OCI-LY3 (cell line): ENCODE measurements around the gene REEP1.

Source experiments
- EZH2phosphoT487 ChIP-seq: fragments of 200-600 bp; shearing (Covaris generic); IDR thresholded peaks from 2 replicates; pipeline ENCODE4 v1.6.1; 2018; ENCODE audit warnings: antibody characterized with exemption, mixed run types, low read depth
- TF ChIP-seq, protein P1 (sequence below): fragments of 200-600, 300-600 bp; sonication (generic); IDR thresholded peaks from 2 replicates; pipeline ENCODE4 v1.5.1; 2014; ENCODE audit warnings: antibody characterized with exemption, low read length, low read depth

GRCh38 chr2:86307431-86307830 lies 30.0 kb downstream of the REEP1 start:
- TF ChIP-seq, protein P1, sequence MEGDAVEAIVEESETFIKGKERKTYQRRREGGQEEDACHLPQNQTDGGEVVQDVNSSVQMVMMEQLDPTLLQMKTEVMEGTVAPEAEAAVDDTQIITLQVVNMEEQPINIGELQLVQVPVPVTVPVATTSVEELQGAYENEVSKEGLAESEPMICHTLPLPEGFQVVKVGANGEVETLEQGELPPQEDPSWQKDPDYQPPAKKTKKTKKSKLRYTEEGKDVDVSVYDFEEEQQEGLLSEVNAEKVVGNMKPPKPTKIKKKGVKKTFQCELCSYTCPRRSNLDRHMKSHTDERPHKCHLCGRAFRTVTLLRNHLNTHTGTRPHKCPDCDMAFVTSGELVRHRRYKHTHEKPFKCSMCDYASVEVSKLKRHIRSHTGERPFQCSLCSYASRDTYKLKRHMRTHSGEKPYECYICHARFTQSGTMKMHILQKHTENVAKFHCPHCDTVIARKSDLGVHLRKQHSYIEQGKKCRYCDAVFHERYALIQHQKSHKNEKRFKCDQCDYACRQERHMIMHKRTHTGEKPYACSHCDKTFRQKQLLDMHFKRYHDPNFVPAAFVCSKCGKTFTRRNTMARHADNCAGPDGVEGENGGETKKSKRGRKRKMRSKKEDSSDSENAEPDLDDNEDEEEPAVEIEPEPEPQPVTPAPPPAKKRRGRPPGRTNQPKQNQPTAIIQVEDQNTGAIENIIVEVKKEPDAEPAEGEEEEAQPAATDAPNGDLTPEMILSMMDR: no peak
- TF ChIP-seq EZH2phosphoT487: no peak
